ENCODE data around the gene XPR1. TPM values are rescaled to one million over a fixed set of nuclear protein-coding genes. Genes with fewer than 3 reads are reported as not detected.

Gene XPR1
- total RNA-seq, 1 donor from 2014 or later: 71.8 TPM

- Mint-ChIP-seq H3K27me3 (ENCODE audit: unreplicated experiment) (peaks cover 6% of the 10 kb centered on the region), H3K36me3 (ENCODE audit: low read depth, unreplicated experiment) (no peaks in the 10 kb centered on the region), H3K27ac (ENCODE audit: unreplicated experiment) (no peak overlapping the region), H3K4me1 (ENCODE audit: unreplicated experiment) (no peaks in the 10 kb centered on the region), H3K9me3 (ENCODE audit: unreplicated experiment) (no peaks in the 10 kb centered on the region), H3K4me3 (ENCODE audit: unreplicated experiment) (no peak overlapping the region)
- DNase-seq (ENCODE audit: low spot score): no peak
- TF ChIP-seq CTCF (IDR thresholded peaks at IDR 0.05; ENCODE audit: unreplicated experiment): no peak
Measured at GRCh38 chr1:180845352-180845751, 213.5 kb downstream of the XPR1 start.

GRCh38 chr1:180848191-180848590 is 216.4 kb downstream of the XPR1 start:
- TF ChIP-seq CTCF (IDR thresholded peaks at IDR 0.05; ENCODE audit: unreplicated experiment): no peak
- no peak overlapping the region for H3K27ac Mint-ChIP-seq (ENCODE audit: unreplicated experiment)
- H3K9me3 Mint-ChIP-seq (ENCODE audit: unreplicated experiment): no peaks in the 10 kb centered on the region
- peaks cover 4% of the 10 kb centered on the region for H3K4me1 Mint-ChIP-seq (ENCODE audit: unreplicated experiment)
- H3K27me3 Mint-ChIP-seq (ENCODE audit: unreplicated experiment): peaks cover 6% of the 10 kb centered on the region
- no peak overlapping the region for H3K4me3 Mint-ChIP-seq (ENCODE audit: unreplicated experiment)
- H3K36me3 Mint-ChIP-seq (ENCODE audit: low read depth, unreplicated experiment): peaks cover 7% of the 10 kb centered on the region
- no peak for DNase-seq (ENCODE audit: low spot score)

- DNase-seq (ENCODE audit: low spot score): no peak
- Mint-ChIP-seq H3K4me1 (ENCODE audit: unreplicated experiment) (peaks cover 14% of the 10 kb centered on the region), H3K36me3 (ENCODE audit: low read depth, unreplicated experiment) (peaks cover 7% of the 10 kb centered on the region), H3K27ac (ENCODE audit: unreplicated experiment) (no peak overlapping the region), H3K9me3 (ENCODE audit: unreplicated experiment) (no peaks in the 10 kb centered on the region), H3K27me3 (ENCODE audit: unreplicated experiment) (peaks cover 6% of the 10 kb centered on the region), H3K4me3 (ENCODE audit: unreplicated experiment) (no peak overlapping the region)
- TF ChIP-seq CTCF (IDR thresholded peaks at IDR 0.05; ENCODE audit: unreplicated experiment): no peak
Measured at GRCh38 chr1:180849031-180849775, 217.4 kb downstream of the XPR1 start.

GRCh38 chr1:180851995-180852887 is 220.4 kb downstream of the XPR1 start:
- peaks cover 6% of the 10 kb centered on the region for H3K27me3 Mint-ChIP-seq (ENCODE audit: unreplicated experiment)
- peaks cover 7% of the 10 kb centered on the region for H3K36me3 Mint-ChIP-seq (ENCODE audit: low read depth, unreplicated experiment)
- peaks cover 39% of the 10 kb centered on the region for H3K4me1 Mint-ChIP-seq (ENCODE audit: unreplicated experiment)
- no peak for TF ChIP-seq CTCF (IDR thresholded peaks at IDR 0.05; ENCODE audit: unreplicated experiment)
- no peak overlapping the region for H3K27ac Mint-ChIP-seq (ENCODE audit: unreplicated experiment)
- no peak for DNase-seq (ENCODE audit: low spot score)
- no peaks in the 10 kb centered on the region for H3K9me3 Mint-ChIP-seq (ENCODE audit: unreplicated experiment)
- H3K4me3 Mint-ChIP-seq (ENCODE audit: unreplicated experiment): no peak overlapping the region

Data from endothelial cell (in vitro differentiated cells).